ENCODE measurements around the gene JAK2.
A peak's percentile ranks its signal among the peaks of the same experiment; 100 is the strongest.
"Not testable (repeated sequence)": the region's sequence is repeated elsewhere in the genome, so short reads cannot be mapped to it uniquely, and the experiment has no call there.

The JAK2 gene

GRCh38 chr9:4984621-4985385 lies at the start of gene JAK2:
JAK2 (plus strand) TSS chr9:4985272; CDS start chr9:5021988, 36,716 bp downstream.
- DNase-seq (ENCODE audit: low read depth in 2 of 3, low spot score in 1 of 3), result peak; percentile 68 to 82 (median 79)

DNA sequence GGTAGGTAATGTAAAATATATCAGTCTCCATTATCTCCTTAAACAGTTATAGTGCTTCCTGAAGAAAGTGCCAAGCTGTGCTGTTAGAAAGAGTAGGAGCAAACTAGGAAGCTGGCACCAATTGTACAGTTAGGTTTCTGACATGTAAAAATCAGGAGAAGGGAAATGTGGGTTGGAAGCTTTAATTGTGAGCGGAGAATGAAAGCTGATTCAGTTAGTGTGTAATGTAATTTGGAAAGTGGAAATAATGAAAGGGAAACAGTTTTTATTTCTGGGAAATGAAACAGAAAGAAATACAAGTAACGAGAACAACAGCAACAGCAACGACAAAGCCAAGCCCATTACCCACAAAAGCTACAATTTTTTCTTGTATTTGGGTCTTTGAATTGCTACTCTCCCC lies 48.8 kb upstream of the JAK2 start:
- DNase-seq (ENCODE audit: low read depth in 2 of 3, low spot score in 1 of 3), result no peak

DNA sequence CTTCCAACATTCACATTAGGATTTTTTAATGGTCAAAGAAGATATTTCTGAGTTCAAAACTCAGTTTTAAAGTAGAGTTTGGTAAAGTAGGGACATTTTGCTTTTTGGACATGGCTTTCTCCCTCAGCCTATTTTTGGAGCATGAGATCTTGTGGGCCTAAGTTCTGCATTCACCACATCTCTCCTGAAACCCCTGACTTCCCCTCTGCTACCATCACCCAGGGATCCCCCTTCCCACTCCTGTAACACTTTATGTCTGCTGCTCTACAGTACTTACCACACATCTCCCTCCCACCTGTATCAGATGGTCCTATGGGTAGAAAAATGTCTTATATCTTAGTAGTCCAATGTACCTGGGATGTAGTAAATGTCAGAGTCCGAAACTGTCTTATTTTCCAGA lies 48.2 kb upstream of the JAK2 start:
- no peak for DNase-seq (ENCODE audit: low read depth in 2 of 3, low spot score in 1 of 3)

DNA sequence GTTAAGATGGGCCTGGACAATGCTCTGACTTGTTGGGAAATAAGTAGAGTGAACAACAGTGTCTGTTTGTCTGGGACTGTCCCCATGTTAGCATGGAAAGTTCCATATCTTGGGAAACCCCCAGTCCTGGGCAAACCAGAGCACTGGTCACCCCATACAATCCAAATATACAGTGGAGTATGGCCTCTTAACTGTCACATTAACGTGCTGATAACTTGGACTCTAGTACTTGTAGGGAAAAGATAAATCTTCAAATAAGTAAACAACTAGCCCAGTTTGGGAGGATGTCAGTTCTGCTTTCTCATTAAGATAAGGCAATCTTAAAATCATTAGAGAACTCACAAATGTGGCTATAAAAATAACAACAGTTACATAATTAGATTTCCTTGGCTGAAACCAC lies 47.6 kb upstream of the JAK2 start:
- DNase-seq (ENCODE audit: low read depth in 2 of 3, low spot score in 1 of 3), result no peak

- no peak for DNase-seq (ENCODE audit: low read depth in 2 of 3, low spot score in 1 of 3)
Observed at GRCh38 chr9:4938496-4938895, 46.6 kb upstream of the JAK2 start.

DNA sequence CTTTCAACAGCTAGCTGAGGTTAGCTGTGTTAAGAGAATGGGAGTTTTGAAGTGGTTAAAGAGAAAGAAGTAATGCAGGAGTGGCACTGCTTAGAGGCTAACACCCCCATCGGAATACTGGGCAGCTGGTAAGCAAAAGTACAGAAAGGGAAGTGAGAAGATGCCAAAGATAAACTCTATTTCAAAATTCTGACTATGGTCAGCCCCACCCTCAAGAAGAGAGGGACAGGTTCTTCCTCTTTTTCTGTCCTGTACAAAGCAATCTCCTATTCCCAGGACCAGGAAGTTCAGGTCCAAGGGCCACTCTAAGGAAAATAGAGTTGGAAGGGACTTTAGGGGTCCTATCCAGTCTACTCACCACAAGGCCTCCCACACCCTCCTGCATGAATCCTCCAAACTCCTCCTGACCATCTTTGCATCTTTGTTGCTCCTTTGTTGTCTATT lies 45.9 kb upstream of the JAK2 start:
- DNase-seq (ENCODE audit: low read depth in 2 of 3, low spot score in 1 of 3), result no peak

DNA sequence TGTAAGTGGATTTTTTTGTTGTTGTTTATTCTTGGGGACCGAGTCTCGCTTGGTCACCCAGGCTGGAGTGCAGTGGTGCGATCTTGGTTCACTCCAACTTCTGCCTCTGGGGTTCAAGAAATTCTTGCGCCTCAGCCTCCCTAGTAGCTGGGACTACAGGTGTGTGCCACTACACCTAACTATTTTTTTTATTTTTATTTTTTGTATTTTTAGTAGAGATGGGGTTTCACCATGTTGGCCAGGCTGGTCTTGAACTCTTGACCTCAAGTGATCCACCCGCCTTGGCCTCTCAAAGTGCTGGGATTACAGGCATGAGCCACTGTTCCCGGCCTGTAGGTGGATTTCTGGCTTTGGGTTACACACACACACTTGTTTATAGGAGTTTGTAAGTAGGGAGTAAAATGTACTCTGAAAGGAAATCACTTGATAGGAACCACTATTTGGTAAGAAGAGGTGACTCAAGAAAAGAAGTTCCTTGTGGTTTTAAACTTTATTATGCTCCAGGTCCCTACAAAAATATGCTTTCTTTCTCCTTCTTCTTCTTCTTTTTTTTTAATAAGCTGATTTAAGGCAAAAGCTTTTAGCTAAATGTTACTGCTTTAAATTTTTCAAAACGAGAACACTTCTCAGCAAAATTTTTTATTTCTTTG lies 42.9 kb upstream of the JAK2 start:
- not testable (repeated sequence) for DNase-seq (ENCODE audit: low read depth in 2 of 3, low spot score in 1 of 3)

- DNase-seq (ENCODE audit: low read depth in 2 of 3, low spot score in 1 of 3), result no peak
Observed at GRCh38 chr9:4943346-4943745, 41.7 kb upstream of the JAK2 start.

DNA sequence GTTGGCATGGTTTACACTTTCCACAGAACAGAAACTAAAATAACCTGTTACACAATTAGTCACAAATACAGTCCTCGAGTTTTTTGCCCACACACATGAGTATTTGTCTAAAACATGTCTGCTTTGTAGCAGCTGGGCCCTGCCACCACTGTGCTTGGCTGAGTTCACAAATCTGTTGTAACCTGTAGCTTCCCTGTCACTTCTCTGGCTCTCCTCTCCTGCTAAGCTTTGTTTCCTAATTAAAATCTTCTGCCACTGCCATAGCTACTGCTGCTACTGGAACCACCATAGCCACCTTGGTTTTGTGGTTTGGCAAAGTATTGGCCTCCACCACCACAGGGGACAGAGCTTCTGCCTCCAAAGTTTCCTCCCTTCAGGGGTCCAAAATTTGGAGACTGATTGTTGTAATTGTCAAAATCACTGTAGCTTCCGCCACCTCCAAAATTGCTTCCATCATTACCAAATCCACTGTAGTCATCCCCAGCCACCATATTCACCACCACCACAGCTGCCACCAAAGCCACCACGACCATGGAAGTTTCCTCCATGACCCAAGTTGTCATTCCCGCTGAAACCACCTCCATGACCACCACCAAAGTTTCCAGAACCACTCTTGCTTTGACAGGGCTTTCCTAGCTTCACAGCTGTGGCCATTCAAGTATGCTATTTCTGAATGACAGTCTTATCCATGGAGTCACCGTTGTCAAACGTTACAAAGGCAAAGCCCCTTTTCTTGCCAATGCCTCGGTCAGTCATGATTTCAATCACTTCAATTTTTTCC lies 40.5 kb upstream of the JAK2 start:
- peak; percentile 31 to 41 (median 40) for DNase-seq (ENCODE audit: low read depth in 2 of 3, low spot score in 1 of 3)

DNA sequence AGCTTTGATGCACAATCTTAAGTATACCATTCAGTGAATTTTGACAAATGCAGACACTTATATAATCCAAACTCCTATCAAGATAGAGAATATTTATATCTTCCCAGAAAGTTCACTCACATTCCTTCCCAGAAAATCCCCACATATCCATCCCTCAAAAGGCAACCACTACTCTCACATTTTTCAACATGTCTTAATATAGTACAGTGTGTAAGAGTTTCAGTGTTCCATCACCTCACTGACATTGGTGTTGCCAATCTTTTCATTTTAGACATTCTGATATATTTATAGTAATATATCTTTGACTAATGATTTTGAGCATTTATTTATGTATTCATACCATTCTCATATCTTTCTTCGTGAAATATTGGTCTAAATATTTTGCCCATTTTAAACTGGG lies 38.1 kb upstream of the JAK2 start:
- DNase-seq (ENCODE audit: low read depth in 2 of 3, low spot score in 1 of 3), result no peak

DNA sequence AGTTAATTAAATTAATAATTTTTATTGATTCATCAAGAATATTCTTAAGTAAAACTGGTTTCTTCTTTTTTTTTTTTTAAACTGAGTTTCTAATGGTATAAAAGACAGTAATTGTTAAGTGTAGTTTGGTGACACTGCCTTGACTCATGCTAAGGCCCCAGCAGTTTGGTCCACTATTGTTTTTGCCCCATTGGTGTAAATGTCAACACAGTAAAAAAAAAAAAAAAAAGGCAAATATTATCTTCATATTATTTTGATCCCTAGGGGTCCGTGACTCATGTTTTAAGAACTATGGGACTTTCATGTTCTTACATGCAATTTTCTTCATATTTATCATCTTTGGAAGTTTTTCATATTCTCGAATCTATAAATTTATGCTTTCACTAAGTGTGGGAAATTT lies 29.2 kb upstream of the JAK2 start:
- DNase-seq (ENCODE audit: low read depth in 2 of 3, low spot score in 1 of 3), result no peak

- DNase-seq (ENCODE audit: low read depth in 2 of 3, low spot score in 1 of 3), result no peak
Observed at GRCh38 chr9:4959031-4959430, 26.0 kb upstream of the JAK2 start.

DNA sequence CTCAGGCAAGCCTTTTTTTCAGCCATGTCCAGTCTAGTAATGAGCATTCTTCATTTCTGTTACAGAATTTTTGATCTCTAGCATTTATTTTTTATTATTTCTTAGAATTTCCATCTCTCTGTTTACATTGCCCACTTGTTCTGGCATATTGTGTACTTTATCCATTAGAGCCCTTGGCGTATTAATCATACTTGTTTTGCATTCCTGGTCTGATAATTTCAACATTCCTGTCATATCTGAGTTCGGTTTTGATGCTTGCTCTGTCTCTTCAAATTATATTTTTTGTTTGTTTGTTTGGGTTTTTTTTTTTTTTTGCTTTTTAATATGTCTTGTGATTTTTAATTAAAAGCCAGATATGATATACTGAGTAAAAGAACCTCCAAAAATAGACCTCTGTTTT lies 23.0 kb upstream of the JAK2 start:
- no peak for DNase-seq (ENCODE audit: low read depth in 2 of 3, low spot score in 1 of 3)

DNA sequence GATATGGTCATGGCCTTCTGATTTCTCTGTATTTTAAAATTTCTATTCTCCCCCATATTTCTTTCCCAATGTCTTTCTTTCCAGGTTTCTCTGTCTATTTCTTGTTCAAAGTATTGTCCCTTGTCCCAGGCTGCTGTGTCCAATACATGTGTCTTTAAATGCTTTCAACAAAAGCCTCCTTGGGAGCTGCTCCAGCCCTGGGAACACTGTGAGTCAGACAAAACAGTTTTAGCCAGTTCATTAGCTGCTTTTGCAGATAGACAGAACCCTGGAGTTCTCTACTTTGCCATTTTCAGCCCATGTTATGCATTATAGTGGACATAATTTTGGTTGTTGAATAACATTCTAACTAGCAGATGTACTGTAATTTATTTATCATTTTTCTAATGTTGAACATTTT lies 20.5 kb upstream of the JAK2 start:
- DNase-seq (ENCODE audit: low read depth in 2 of 3, low spot score in 1 of 3), result no peak

- no peak for DNase-seq (ENCODE audit: low read depth in 2 of 3, low spot score in 1 of 3)
Observed at GRCh38 chr9:4965174-4965821, 19.8 kb upstream of the JAK2 start.

- no peak for DNase-seq (ENCODE audit: low read depth in 2 of 3, low spot score in 1 of 3)
Observed at GRCh38 chr9:4967523-4967922, 17.5 kb upstream of the JAK2 start.

- DNase-seq (ENCODE audit: low read depth in 2 of 3, low spot score in 1 of 3), result no peak
Observed at GRCh38 chr9:4969130-4969529, 15.9 kb upstream of the JAK2 start.

- peak; percentile 59 to 71 (median 64) for DNase-seq (ENCODE audit: low read depth in 2 of 3, low spot score in 1 of 3)
Observed at GRCh38 chr9:4970970-4971641, 14.0 kb upstream of the JAK2 start.

DNA sequence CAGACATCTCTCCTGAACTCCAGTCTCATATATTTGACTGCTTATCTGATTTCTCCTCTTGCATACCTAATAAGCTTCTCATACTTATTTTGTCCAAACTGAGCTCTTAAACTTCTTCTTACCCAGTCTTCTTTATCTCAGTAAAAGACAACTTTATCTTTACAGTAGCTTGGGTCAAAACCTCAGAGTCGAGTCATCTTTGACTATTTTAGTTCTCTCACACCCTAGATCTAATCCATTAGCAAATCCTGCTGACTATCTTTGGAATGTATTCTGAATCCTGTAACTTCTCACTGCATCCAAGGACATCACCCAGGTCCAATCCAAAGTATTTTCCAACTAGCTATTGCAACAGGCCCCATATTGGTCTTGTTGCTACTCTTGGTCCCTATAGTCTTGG lies 11.8 kb upstream of the JAK2 start:
- no peak for DNase-seq (ENCODE audit: low read depth in 2 of 3, low spot score in 1 of 3)

- DNase-seq (ENCODE audit: low read depth in 2 of 3, low spot score in 1 of 3), result no peak
Observed at GRCh38 chr9:4973902-4974301, 11.2 kb upstream of the JAK2 start.

GRCh38 chr9:4979239-4979638 lies 5.8 kb upstream of the JAK2 start:
- DNase-seq (ENCODE audit: low read depth in 2 of 3, low spot score in 1 of 3), result no peak

Measured in stimulated activated CD4-positive, alpha-beta T cell treated with anti-CD3 and anti-CD28 coated beads, Interleukin-12 subunit alpha, Interleukin-12 subunit beta, amount 100 ng/mL, for 48 hours (primary cell).